Hematopoietic multipotent progenitor cell treated with erythropoietin and hydrocortisone succinate and interleukin-3 and kit ligand, for 15 days (in vitro differentiated cells): ENCODE results near the gene MANSC1.
"Not testable (repeated sequence)": the region's sequence is repeated elsewhere in the genome, so short reads cannot be mapped to it uniquely, and the experiment has no call there.

ENCODE experiments used
- DNase-seq: peaks from one replicate; pipeline ENCODE4 v3.0.0-alpha.2; 2015; ENCODE audit warnings: low spot score

Gene MANSC1

GRCh38 chr12:12323591-12323990 lies 26.5 kb downstream of the MANSC1 start:
- DNase-seq, result no peak

GRCh38 chr12:12323118-12323517 lies 26.9 kb downstream of the MANSC1 start:
- no peak for DNase-seq

DNA sequence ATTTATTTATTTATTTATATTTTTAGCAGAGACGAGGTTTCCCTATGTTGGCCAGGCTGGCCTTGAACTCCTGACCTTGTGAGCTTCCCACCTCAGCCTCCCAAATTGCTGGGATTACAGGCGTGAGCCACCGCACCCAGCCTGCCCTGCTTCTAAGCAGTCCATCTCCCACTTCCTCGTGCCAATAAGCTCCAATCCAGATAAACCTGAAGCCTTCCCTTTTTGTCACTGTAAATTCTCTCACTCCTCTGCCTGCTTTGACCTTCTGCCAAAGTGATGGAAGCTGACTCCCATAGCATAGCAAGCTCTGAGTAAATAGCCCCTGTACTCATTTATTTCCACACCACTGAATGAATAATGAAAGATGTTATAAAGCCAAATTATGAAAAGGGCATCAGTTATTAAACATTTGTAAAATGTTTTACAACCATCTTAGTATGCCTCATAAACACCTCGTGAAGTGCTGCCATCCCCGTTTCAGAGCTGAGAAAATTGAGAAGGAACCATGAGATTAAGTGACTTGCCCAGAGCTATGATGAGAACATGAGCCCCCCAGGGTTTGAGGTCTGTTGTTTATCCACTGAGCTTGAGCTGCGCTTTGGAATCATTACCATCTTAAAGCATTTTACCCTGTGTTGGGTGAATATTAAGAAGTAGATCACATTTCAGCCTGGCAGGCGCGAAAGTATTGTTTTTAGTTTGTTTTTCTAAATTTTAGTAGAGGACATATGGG lies 30.4 kb downstream of the MANSC1 start:
- DNase-seq, result no peak

GRCh38 chr12:12315838-12316237 lies 34.2 kb downstream of the MANSC1 start:
- no peak for DNase-seq

DNA sequence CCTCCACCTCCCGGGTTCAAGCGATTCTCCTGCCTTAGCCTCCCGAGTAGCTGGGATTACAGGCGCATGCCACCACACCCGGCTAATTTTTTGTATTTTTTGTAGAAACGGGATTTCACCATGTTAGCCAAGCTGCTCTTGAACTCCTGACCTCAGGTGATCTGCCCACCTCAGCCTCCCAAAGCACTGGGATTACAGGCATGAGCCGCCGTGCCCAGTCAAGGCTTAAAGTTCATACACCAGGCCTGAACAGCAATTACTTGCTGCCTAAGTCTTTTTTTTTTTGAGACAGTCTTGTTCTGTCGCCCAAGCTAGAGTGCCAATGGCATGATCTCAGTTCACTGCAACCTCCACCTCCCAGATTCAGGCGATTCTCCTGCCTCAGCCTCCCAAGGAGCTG lies 39.3 kb downstream of the MANSC1 start:
- DNase-seq, result not testable (repeated sequence)

DNA sequence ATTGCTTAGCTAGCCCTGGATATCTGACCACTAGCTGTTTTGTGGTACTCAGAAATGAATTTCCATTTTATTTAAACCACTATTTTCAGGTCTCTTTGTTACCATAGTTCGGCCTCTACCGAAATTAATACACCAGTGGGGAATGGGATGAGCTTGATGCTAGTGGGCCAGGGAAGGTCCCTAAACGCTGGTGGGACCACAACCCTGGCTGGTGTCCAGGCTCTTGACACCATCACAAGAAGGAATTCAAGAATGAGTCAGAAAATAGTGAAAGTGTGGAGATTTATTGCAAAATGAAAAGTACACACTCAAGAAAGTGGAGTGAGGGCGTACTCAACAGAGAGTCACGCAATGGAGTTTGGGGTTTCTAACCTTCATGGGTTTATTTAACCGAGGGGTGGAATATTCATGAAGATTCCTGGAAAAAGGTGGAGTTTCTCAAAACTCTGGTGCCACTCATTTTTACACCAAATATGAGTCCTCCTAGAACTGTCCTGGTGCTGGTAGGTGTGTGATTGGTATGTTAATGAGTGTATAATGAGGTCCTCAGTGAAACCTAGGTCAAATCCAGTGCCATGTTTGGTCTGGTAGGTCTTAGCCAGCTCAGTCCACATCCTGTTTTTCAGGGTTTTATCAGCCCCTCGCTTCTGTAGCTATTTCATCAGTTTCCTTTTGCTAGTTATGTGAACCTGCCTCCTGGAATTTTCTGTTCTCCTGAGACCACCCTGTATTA lies 44.3 kb downstream of the MANSC1 start:
- no peak for DNase-seq

- DNase-seq, result no peak
Observed at GRCh38 chr12:12302976-12303375, 47.1 kb downstream of the MANSC1 start.

DNA sequence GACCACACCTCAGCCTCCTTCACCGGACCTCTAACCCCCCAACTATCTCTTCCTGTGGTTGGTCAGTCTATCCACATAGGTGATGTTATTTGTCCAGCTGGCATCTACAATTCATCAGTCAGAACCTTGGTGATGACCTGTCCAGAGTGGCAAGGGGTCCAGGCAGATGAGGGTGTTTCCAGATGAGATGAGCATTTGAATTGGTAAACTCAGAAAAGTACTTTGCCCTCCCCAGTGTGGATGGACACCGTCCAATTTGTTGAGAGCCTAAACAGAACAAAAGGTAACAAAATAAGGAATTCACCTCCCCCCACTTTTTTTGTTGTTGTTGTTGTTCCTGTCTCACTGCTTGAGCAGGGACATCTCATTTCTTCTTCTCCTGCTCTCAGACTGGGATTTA lies 48.9 kb downstream of the MANSC1 start:
- no peak for DNase-seq

- DNase-seq, result no peak
Observed at GRCh38 chr12:12297201-12297830, 52.7 kb downstream of the MANSC1 start.

DNA sequence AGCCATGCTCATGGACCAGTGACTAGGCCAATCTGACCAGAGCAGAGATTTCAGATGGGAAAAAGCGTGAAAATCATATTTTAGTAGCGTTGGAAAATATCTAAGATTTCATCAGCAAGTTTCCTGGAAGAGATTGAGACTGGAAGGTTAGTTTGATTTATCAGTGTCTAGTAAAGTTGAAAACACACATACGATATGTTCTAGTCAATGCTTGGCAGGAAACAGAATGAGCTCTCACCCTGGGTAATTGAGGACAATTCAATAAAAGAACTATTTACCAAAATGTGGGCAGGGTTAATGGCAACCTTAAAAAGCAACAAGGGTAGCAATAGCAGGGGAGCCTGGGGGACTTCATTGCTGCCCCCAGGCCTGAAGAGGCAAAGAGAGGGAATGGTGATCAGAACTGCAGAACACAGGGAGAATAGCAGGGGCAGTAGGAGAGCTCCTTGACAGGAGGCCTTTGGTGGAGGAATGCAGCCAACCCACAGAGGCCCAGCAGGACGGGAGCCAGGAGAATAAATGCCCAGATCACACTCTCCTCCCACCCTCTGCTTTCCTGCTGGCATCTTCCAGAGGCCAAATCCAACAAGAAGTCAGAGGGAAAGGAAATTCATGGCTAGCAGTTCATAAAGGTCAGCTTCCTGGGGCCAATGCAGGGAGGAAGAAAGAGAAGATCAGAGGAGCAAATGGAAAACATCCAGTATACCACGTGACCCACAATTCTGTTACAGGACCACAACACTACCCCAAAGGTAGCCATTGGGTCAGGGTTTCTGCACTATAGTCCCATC lies 55.6 kb downstream of the MANSC1 start:
- DNase-seq, result no peak

- DNase-seq, result no peak
Observed at GRCh38 chr12:12290206-12290605, 59.8 kb downstream of the MANSC1 start.

DNA sequence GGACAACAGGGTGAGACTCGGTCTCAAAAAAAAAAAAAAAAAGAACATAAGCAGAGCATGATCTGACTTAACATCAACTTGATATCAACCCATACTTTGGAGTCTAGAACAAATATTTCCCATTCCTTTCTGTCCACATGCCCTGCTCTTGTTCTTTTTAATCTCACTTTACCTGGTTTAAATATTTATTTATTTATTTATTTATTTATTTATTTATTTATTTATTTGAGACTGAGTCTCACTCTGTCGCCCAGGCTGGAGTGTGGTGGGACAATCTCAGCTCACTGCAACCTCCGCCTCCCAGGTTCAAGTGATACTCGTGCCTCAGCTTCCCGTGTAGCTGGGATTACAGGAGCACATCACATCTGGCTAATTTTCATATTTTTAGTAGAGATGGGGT lies 63.6 kb downstream of the MANSC1 start:
- no peak for DNase-seq

GRCh38 chr12:12282761-12283425 lies 67.1 kb downstream of the MANSC1 start:
- no peak for DNase-seq

DNA sequence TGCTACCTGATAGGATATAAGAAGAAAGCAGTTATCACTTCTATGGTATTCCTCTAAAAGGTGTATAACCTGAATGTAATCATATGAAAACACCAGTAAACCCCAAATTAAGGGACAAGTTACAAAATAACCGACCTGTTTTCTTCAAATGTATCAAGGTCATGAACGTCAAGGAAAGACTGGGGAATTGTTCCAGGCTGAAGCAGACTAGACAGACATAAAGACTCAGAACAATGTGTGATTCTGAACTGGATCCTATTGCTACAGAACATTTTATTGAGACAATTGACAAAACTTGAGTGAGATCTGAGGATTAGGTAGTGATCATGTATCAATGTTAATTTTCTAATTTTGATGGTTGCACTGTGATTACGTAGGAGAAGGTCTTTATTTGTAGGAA lies 67.8 kb downstream of the MANSC1 start:
- DNase-seq, result no peak

- DNase-seq, result no peak
Observed at GRCh38 chr12:12281134-12281533, 68.9 kb downstream of the MANSC1 start.

DNA sequence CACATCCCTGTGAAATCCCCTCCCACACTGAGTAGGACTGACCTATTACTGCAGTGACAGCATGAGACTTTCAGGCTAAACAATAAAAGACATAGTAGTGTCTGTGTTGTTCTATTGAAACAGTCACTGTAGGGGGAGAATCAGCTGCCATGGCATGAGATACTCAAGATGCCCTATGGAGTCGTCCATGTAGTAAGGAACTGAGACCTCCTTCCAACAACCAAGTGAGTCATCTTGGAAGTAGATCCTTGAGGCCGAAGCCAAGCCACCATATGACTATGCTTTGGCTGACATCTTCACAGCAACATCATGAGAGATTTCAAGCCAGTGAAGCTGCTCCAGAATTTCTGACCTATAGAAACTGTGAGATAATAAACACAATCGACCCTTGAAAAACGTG lies 71.1 kb downstream of the MANSC1 start:
- no peak for DNase-seq
